Endodermal cell (in vitro differentiated cells): Measurements from ENCODE around the gene MS4A18. TPM values are rescaled to one million over a fixed set of nuclear protein-coding genes. Genes with fewer than 3 reads are reported as not detected.

ENCODE experiments used
- DNase-seq: peaks from one replicate; pipeline ENCODE4 v3.0.0-alpha.2; 2017
- H3K27ac ChIP-seq: 2 replicates; pipeline ENCODE4 v1.5.1; 2013; ENCODE audit warnings: mild to moderate bottlenecking, low read depth, low read length, moderate library complexity
- H3K27me3 ChIP-seq: 2 replicates; pipeline ENCODE4 v1.6.1; 2013; ENCODE audit warnings: mild to moderate bottlenecking, low read length, moderate library complexity; ENCODE audit not compliant: insufficient read depth, control insufficient read depth, poor library complexity, severe bottlenecking
- H3K36me3 ChIP-seq: 2 replicates; pipeline ENCODE4 v1.7.0; 2013; ENCODE audit warnings: mild to moderate bottlenecking, low read length, moderate library complexity; ENCODE audit not compliant: control insufficient read depth, insufficient read depth
- H3K4me1 ChIP-seq: one replicate; pipeline ENCODE4 v1.7.0; 2013; ENCODE audit warnings: low read length; ENCODE audit not compliant: control insufficient read depth, insufficient read depth
- H3K4me3 ChIP-seq: 2 replicates; pipeline ENCODE4 v1.5.1; 2013; ENCODE audit warnings: mild to moderate bottlenecking, low read length, moderate library complexity
- H3K9ac ChIP-seq: 2 replicates; pipeline ENCODE4 v1.6.1; 2013; ENCODE audit warnings: mild to moderate bottlenecking, low read length, moderate library complexity; ENCODE audit not compliant: poor library complexity, severe bottlenecking; ENCODE audit errors: extremely low read depth
- H3K9me3 ChIP-seq: 2 replicates; pipeline ENCODE4 v1.6.1; 2013; ENCODE audit warnings: mild to moderate bottlenecking, low read length, moderate library complexity; ENCODE audit not compliant: control insufficient read depth
- H3K27ac Mint-ChIP-seq: 2 replicates; pipeline ENCODE4 v1.8.0; 2020; ENCODE audit warnings: mixed read lengths
- H3K27me3 Mint-ChIP-seq: 2 replicates; pipeline ENCODE4 v1.8.0; 2021; ENCODE audit warnings: mild to moderate bottlenecking, mixed read lengths; ENCODE audit not compliant: insufficient read depth
- H3K36me3 Mint-ChIP-seq: 2 replicates; pipeline ENCODE4 v1.8.0; 2020; ENCODE audit warnings: low read depth, mixed read lengths
- H3K4me1 Mint-ChIP-seq: 2 replicates; pipeline ENCODE4 v1.8.0; 2020; ENCODE audit warnings: mixed read lengths
- H3K4me3 Mint-ChIP-seq: 2 replicates; pipeline ENCODE4 v1.8.0; 2020; ENCODE audit warnings: mild to moderate bottlenecking, moderate library complexity, mixed read lengths
- H3K9me3 Mint-ChIP-seq: 2 replicates; pipeline ENCODE4 v1.8.0; 2020; ENCODE audit warnings: mild to moderate bottlenecking, mixed read lengths
- CTCF ChIP-seq: fragments of 200-600 bp; sonication (generic); conservative IDR thresholded peaks from 2 replicates; pipeline ENCODE4 v1.5.0; 2021; ENCODE audit warnings: antibody characterized with exemption, mild to moderate bottlenecking
- WGBS, 2 experiments: methylation state at CpG; one replicate each; pipeline versions ENCODE4 v1.1.5 to v1.1.7; 2013; ENCODE audit warnings: missing lambda C conversion rate in 2 of 2, mixed read lengths in 1 of 2; ENCODE audit not compliant: insufficient coverage in 1 of 2, insufficient read length in 1 of 2; 5-methylcytosine and 5-hydroxymethylcytosine counted together
- total RNA-seq, 2 donors: library from RNA; stranded (reverse); fragmentation: NEBNext Ultra II Directional in 1 of 2; extraction: Animal tissue kit (Norgen Biotek cat#: 25700) in 1 of 2; gene quantifications; 2 replicates in 1 of 2; 3 replicates in 1 of 2; pipeline ENCODE4 v1.2.1, GENCODE V29; 2021

MS4A18 gene
- total RNA-seq, 2 donors from 2014 or later = not detected

- no peaks in the 10 kb centered on the region for H3K9me3 Mint-ChIP-seq
Observed at GRCh38 chr11:60725592-60725991, 1.1 kb downstream of the MS4A18 start.

GRCh38 chr11:60731586-60731985 is 7.1 kb downstream of the MS4A18 start:
- Mint-ChIP-seq H3K4me3 (no peak overlapping the region), H3K27me3 (peaks cover 7% of the 10 kb centered on the region), H3K9me3 (no peaks in the 10 kb centered on the region), H3K36me3 (no peaks in the 10 kb centered on the region), H3K27ac (no peak overlapping the region), H3K4me1 (no peaks in the 10 kb centered on the region)
- Histone ChIP-seq H3K9ac (no peak overlapping the region), H3K27me3 (no peaks in the 10 kb centered on the region), H3K36me3 (no peaks in the 10 kb centered on the region), H3K27ac (no peak overlapping the region), H3K9me3 (no peaks in the 10 kb centered on the region), H3K4me3 (no peak overlapping the region), H3K4me1 (no peaks in the 10 kb centered on the region)
- WGBS, 2 experiments = 89 to 95% methylated on average over 5 to 8 of the region's 8 CpGs
- DNase-seq = no peak
- no peak for TF ChIP-seq CTCF

More at GRCh38 chr11:60725592-60725991, 1.1 kb downstream of the MS4A18 start:
- no peak for DNase-seq
- Histone ChIP-seq H3K4me1 (no peaks in the 10 kb centered on the region), H3K9me3 (no peaks in the 10 kb centered on the region), H3K27me3 (peaks cover 5% of the 10 kb centered on the region), H3K27ac (no peak overlapping the region), H3K9ac (no peak overlapping the region), H3K36me3 (no peaks in the 10 kb centered on the region), H3K4me3 (no peak overlapping the region)
- H3K27ac Mint-ChIP-seq = no peak overlapping the region
- no peaks in the 10 kb centered on the region for H3K36me3 Mint-ChIP-seq
- H3K4me3 Mint-ChIP-seq = no peak overlapping the region
- no peaks in the 10 kb centered on the region for H3K4me1 Mint-ChIP-seq
- WGBS, 2 experiments = 90 to 100% methylated on average over 1 of the region's 1 CpG
- peaks cover 19% of the 10 kb centered on the region for H3K27me3 Mint-ChIP-seq
- no peak for TF ChIP-seq CTCF

GRCh38 chr11:60734279-60734678 is 9.8 kb downstream of the MS4A18 start:
- WGBS, 2 experiments = 86 to 88% methylated on average over 1 to 4 of the region's 4 CpGs
- TF ChIP-seq CTCF = no peak
- no peak for DNase-seq
- Histone ChIP-seq H3K9me3 (no peaks in the 10 kb centered on the region), H3K27ac (no peak overlapping the region), H3K27me3 (no peaks in the 10 kb centered on the region), H3K4me3 (no peak overlapping the region), H3K36me3 (no peaks in the 10 kb centered on the region), H3K4me1 (no peaks in the 10 kb centered on the region), H3K9ac (no peak overlapping the region)
- H3K27me3 Mint-ChIP-seq = peaks cover 8% of the 10 kb centered on the region
- no peaks in the 10 kb centered on the region for H3K9me3 Mint-ChIP-seq
- no peaks in the 10 kb centered on the region for H3K36me3 Mint-ChIP-seq
- H3K4me1 Mint-ChIP-seq = no peaks in the 10 kb centered on the region
- no peak overlapping the region for H3K4me3 Mint-ChIP-seq
- no peak overlapping the region for H3K27ac Mint-ChIP-seq
